H4 (cell line): ENCODE measurements around the gene CDH22. TPM values are rescaled to one million over a fixed set of nuclear protein-coding genes. Genes with fewer than 3 reads are reported as not detected.

ENCODE experiments used
- DNase-seq: peaks from one replicate; pipeline ENCODE4 v3.0.0-alpha.2; 2015; ENCODE audit warnings: low spot score
- total RNA-seq: library from RNA; depleted of rRNA; stranded (reverse); fragments of >200 nt; shearing (Covaris generic); gene quantifications from 2 replicates; pipeline ENCODE4 v1.2.3, GENCODE V29; 2014; rRNA removed

CDH22 gene
- total RNA-seq, 1 experiment from 2014 or later = not detected

DNA sequence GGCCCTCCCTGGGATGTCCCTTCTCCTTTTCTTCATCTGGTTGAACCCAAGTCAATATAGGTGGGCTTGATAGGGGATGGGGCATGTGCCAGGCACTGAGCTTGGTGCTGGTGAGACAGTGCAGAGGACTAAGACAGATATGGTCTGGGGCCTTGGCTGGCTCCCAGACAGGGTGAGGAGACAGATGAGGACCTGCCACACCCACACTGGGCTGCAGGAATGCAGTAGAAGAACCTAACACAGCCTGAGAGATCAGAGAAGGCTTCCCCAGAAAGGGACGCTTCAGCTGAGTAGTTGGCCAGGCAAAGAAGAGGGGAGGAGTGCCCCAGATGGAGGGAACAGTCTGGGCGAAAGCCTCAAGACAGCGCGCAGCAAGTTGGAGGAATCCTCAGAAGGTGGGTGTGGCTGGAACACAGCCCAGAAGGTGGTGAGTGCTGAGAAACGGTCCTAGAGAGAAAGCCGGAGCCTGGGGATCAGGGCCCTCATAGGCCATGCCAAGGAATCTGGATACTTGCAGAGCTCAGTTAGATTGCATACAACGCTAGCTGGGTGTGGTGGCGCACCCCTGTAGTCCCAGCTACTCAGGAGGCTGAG, 163.8 kb downstream of the CDH22 start:
- no peak for DNase-seq

DNA sequence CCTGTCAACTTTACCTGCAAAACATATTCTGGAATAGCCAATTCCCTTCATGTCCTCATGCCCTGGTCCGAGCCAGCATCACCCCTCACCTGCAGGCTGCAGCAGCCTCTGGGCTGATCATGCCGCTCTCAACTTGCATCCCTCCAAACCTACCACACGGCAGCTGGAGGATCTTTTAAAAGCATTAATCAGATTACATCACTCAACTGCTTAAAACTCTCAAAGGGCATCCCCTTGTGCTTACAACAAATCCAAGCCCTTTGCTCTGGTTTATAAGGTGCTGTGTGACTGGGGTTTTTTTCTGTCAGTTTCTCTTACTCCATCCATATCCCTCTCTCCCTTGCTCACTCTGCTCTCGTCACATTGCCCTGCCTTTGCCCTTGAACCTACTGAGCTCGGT, 166.2 kb downstream of the CDH22 start:
- DNase-seq = no peak

DNA sequence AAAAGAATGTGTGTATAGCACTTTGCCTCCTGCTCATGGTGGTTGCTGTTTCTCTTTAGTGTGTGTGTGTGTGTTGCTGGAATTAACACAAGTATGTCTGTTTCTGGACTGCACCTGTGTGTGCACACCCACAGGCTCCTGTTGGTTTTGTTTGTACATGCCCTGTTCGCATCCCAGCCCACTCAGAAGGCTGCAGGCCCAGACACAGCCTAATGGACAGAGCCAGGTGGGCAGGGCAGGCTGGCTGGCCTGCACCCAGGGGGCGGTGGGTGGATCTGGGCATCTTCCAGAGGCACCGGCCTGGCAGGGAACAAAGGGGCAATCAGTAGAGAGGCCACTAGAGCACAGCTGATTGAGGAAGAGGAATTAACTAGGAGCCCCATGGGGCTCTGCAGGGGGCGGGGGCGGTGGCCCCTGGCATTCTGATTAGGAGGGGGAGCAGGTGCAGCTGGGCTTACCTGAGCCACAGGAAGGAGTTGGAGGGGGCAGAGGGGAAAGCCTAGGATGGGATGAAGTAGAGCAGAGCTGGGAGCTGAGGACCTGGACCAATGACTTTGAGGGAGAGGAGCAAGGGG, 168.3 kb downstream of the CDH22 start:
- DNase-seq = no peak

DNA sequence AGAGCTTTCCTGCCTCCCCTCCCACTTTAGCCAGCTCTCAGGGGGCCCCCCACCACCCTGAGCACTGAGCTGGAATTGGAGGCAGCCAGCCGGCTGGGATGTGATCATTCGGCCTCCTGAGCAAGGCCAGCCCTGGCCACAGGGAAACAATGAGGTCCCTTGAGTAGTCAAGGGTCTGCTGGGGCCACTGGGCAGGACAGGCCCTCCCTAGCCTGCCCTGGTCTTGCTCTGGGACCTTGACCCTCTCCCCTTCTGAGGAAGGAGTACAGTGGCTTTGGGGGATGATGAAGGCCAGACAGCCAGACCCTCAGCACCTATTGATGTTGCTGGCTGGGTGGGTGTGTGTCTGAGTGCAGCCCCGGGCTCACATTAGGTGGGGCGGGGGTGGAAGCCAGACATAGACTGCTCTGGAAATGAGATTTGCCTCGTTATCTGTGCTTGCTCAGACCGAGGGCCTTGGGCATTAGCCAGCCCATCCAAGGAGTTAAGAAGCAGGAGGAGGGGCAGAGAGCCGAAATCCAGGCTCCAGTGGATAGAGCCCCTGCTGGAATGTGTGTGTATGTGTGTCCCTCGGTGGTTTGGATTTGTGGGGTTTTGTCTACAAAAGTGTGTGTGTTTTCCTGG, 168.9 kb downstream of the CDH22 start:
- DNase-seq = no peak

DNA sequence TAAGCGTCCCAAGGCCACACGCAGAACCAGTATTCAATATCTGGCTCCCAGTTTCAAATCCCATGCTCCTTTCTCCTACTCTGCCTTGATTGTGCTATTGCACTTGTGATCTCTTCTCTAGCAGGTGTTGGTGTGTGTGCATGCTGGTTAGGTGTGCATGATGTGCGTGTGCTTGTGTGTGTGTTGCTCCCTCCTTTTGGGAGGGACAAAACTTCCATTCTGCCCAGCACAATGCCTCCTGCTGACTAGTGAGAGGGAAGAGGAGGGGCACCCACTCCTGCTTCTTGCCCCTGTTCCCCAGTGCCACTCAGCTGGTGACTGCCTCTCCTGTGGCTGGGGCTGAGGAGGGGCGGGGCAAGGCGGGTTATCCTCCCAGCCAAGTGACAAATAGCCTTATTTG, 170.5 kb downstream of the CDH22 start:
- no peak for DNase-seq

DNA sequence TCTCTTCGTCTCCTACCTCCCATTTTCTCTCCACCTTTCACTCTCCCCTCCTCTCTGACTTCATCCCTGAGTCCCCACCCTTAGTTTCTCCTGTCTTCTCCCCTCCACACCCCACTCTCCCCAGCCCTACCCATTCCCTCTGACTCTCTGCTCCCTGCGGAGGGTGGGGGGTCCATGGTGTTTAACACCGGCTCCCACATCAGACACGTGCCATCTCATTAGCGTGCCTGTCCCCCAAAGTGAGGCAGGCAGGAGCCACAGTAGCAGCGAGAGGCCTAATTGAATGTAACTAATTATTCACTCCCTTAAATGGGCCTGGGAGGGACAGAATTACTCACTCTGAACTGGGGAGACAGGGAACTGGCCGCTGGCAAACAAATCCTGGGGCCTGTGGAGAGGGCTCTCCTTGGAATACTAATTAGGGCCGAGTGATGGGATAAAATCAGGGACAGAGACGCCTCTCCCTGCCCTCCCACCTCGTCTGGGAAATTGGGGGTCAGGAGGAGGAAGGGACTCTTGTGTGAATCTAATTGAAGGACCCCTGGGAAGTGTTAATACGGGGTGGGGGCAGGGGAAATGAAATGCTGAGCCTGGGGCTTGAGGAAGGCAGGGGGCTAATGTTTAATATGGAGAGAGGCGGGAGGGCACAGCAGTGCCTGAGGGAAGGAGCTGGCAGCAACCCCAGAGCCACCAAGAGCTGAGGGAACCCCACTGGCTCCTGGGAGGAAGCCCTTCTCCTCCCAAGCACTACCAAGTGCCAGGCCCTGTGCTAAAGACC, 172.3 kb downstream of the CDH22 start:
- no peak for DNase-seq

DNA sequence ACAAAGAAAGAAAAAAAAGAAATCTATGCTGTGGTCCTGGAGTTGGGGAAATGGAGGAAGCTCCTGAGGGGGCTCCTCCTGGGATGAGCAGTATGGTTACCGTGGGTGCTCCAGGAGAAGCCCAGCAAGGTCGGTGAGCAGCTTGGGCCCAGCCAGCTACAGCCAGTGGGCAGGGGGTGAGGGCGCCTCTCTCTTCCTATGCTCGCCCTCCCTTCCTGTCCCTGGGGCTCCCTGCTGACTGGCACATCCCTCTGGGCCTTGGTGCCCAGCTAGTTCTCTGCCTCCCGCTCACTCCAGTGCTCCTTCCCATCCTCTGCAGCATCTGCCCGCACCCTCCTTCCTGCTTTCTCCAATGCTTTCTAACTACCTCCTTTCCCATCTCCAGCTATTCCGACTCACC, 173.6 kb downstream of the CDH22 start:
- DNase-seq = no peak

DNA sequence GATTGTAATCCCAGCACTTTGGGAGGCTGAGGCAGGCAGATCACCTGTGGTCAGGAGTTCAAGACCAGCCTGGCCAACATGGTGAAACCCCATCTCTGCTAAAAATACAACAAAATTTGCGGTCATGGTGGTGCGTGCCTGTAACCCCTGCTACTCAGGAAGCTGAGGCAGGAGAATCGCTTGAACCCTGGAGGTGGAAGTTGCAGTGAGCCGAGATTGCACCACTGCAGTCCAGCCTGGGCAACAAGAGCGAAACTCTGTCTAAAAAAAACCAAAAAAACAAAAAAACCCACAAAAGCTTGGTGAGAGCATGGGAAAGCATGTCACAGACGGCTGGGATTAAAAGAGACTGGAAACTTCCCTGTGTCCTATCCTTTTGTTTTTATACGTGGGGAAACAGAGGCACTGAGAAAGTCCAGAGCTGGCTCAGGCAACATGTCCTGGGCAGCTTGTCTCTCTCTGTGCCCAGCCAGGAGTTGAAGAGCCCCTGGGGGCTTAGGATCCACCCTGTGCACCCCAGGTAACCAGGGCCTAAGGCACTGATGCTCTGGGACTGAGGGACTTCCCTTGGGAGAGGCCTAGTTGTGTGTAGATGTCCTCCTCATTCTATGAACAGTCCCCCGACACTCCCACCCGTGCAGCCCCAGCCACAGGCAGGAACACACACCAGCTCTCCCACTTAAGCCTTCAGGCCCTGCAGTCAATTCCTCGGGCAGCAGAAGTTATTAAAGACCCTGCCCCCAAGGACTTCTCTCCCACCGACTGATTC, 174.2 kb downstream of the CDH22 start:
- no peak for DNase-seq

DNA sequence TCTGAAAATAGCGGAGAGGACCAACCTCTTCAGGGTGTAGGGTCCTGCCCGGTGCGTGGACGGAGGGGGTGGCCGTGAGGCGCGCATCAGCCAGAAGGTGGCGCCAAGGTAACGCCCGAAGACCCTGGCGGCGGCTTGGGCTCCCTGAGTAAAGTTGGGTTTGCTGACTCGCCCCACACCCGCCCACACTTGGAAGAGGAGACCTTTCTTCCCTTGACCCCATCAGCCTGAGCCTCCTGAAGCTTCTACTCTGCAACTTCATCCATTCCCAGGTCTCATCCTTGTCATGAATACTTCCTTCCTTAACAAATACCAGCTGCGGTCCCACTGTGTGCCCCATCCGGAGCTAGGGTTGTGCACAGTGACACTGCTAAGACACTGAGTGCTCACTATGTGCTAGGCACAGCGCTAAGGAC, 175.6 kb downstream of the CDH22 start:
- DNase-seq = peak; percentile 62

DNA sequence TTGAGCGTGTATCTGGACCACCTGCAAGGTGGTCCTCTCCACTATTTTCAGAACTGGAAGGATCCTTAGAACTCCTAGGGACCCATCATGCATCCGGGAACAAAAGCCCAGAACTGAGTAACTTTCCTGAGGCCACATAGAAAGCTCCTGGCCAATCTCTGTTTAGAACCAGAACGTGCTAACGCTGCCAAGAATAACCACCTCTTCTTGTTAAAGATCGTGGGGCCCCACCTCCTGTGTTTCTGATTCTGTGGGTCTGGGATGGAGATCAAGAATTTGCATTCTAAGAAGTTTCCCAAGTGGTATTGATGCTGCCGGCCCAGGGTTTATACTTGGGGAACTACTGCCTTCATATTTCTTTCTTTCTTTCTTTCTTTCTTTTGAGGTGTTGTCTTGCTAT, 176.9 kb downstream of the CDH22 start:
- DNase-seq = peak; percentile 18

DNA sequence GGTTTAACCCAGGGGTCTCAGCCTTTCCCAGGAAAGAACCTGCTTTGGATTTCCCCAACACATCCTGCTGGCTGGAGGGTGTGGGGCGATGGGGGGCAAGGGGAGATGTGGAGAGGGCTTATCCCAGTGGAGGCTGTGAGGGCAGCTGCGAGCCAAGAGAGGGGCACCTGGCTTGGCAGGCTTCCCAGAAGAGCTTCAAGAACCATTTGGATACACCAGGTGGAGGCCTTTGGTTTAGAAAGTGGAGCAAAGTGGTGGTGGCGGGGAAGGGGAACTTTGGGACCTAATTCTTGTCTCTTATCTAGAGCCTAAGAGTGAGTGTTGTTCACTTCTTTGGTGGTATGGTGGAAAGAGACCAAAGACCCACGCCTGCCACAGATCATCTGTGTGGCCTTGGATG, 177.8 kb downstream of the CDH22 start:
- no peak for DNase-seq

DNA sequence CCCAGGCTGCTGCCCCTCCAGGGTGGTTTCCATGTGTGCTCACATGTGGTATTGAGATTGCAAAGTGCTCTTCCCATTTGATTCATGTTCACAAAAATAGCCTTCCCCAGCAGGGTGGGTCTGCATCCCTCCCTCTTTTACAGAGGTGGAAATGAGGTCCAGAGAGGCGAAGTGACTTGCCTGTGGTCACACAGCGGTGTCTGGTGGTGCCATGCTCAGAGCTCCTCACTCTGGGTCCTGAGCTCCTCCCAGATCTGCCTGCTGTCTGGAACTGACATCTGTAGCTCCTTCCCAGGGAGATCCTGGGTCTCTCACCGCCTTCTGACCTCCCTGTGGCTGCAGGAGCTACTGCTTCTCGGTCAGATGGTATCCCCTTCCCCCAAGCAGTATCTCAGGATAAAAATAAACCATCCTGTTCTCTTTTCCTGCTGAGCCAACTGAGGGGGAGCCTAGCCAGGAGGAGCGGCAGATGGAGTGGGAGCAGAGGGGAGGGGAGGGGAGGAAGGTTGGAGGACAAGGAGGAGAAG, 178.3 kb downstream of the CDH22 start:
- DNase-seq = no peak

DNA sequence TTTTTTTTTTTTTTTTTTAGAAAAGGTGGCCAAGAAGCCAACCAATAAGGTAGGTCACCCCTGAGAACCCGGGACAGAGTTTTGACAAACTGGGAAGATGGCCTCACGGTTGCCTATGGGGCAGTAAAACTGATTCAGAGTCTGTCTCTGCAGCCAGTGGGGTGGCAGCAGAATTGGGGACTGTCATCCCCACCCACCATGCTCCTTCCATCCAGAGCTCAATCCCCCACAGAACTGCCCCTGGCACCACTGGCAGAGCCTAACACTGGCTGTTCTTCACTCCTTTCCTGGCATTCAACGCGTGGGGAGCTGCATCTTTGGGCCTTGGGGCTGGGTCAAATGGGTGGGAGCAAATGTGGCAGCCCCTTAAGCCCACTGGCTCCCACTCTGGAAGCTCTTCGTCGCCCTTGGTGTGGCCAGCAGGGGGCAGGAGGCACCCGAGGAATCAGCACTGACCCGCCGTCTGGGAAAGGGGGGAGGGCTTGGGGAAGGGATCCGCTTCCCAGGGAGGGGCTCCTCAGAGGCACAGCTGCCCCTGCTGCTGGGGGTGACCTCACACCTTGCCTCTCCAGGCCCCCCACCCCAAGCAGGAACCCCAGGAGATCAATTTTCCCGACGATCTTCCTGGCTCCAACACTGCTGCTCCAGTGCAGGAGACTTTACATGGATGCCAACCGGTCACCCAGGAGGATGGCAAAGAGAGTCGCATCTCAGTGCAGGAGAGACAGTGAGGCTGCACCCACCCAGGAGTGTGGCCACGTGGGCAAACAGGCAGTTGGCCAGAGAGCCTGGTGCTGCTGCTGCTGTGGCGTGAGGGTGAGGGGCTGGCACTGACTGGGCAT, 179.8 kb downstream of the CDH22 start:
- DNase-seq = no peak

DNA sequence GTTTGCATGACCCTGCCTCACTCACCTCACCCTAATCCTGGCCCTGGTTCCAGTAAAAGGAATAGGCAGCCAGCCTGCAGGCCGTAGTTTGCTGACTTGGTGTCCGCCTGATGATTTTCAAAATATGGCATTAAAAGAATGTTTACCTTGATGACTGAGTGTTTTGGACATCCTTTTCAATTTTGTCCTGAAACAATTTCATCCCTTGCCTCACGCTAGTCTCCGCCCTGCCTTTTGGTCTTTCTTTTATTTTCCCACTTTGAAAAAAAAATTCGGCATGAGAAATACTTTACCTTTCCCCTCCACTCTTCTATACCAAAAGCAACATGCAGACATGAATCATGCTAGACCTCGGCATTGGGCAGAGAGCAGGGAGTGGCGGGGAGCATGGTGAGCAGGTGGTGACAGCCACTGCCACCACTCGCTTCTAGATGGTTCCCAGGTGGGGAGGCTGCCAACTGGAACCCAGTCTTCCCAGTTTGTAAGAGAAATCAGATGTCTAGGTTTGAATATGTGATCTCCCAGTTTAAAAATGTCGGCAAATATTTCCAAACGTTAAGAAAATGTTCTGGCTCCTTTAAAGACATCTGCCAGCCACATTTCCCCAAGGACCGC, 180.8 kb downstream of the CDH22 start:
- no peak for DNase-seq

DNA sequence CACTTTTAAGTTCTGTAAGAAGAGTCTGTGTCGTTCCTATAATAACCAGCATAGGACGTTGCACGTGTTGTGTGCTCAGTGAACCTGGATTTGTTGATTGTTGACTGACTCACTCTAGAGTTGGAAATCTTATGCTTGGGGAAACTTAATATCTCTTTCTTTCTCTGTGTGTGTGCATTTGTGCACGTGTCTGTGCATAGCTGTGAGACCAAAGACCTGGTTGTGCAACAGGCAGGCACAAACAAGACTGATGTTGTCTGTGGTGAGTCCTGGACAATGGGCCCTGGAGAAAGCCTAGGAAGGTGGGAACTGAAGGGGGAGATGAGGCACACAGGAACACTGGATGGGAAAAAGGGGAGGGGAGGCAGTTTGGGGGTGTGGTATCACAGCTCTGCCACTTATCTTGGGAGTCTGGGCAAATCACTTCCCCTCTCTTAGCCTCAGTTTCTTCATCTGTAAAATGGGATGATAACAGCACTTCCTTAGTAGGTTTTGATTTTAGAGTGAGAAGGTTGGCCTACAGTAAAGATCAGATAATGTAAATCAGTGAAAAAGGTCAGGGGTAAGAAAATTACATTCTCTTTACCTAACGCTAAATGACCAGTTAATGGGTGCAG, 181.8 kb downstream of the CDH22 start:
- no peak for DNase-seq

Other genes starting within 250 kb of the CDH22 start
- 17.4 and 18.1 TPM in 2 replicates for gene NCOA5, start 218.5 kb downstream of the CDH22 start, total RNA-seq
- gene CD40, start 190.2 kb downstream of the CDH22 start, total RNA-seq = 6.2 and 13.7 TPM in 2 replicates
- 35.6 and 43.7 TPM in 2 replicates for gene ELMO2, start 98.1 kb upstream of the CDH22 start, total RNA-seq
- 0.14 TPM in 1 of 2 replicates, not detected in the other for gene ZNF334, start 205.1 kb upstream of the CDH22 start, total RNA-seq
- gene OCSTAMP, start 242.2 kb upstream of the CDH22 start, total RNA-seq = not detected in 2 replicates